Activated naive CD4-positive, alpha-beta T cell treated with anti-CD3 and anti-CD28 coated beads, Interleukin-2, amount 10 ng/mL, durations not matched to agents 7 days and 5 days (primary cell): ENCODE measurements around the gene PHGDH.

Experiments used
- CTCF ChIA-PET: fragments of 350-600 bp; sonication (Branson Sonifier 250); formaldehyde crosslinking; loops from one replicate; lab custom pipeline; 2021; ENCODE audit warnings: antibody characterized with exemption; lab: Charles Lee
- DNase-seq: peaks from one replicate; pipeline ENCODE4 v3.0.0-alpha.2; 2020
- H3K27ac Mint-ChIP-seq: one replicate; pipeline ENCODE4 v1.8.0; 2021; ENCODE audit warnings: mild to moderate bottlenecking, moderate library complexity, mixed read lengths
- H3K27me3 Mint-ChIP-seq: one replicate; pipeline ENCODE4 v1.8.0; 2021; ENCODE audit warnings: mild to moderate bottlenecking, mixed read lengths
- H3K36me3 Mint-ChIP-seq: one replicate; pipeline ENCODE4 v1.8.0; 2021; ENCODE audit warnings: mixed read lengths
- H3K4me1 Mint-ChIP-seq: one replicate; pipeline ENCODE4 v1.8.0; 2021; ENCODE audit warnings: mixed read lengths
- H3K4me3 Mint-ChIP-seq: one replicate; pipeline ENCODE4 v1.8.0; 2021; ENCODE audit warnings: mild to moderate bottlenecking, moderate library complexity, mixed read lengths
- H3K9me3 Mint-ChIP-seq: one replicate; pipeline ENCODE4 v1.8.0; 2021; ENCODE audit warnings: mixed read lengths

Gene PHGDH

DNA sequence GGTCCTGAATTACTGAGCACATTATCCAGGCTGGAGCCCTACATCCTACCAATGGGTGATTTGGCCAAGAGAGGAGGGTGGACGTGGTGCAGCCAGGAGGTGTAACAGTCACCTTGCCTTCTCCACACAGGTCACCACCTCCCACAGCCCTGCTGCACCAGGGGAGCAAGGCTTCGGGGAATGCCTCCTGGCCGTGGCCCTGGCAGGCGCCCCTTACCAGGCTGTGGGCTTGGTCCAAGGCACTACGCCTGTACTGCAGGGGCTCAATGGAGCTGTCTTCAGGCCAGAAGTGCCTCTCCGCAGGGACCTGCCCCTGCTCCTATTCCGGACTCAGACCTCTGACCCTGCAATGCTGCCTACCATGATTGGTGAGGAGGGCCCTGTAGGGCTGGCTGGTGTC lies 30.9 kb downstream of the PHGDH start:
- peaks cover 7% of the 10 kb centered on the region for H3K4me1 Mint-ChIP-seq
- peak overlapping the region; percentile 43 for H3K27ac Mint-ChIP-seq
- no peaks in the 10 kb centered on the region for H3K9me3 Mint-ChIP-seq
- no peak for DNase-seq
- H3K36me3 Mint-ChIP-seq: peaks cover 17% of the 10 kb centered on the region
- H3K27me3 Mint-ChIP-seq: no peaks in the 10 kb centered on the region
- H3K4me3 Mint-ChIP-seq: no peak overlapping the region
- CTCF ChIA-PET: interaction anchor here (1.0 to 2.1 kb wide), 3 partner anchors 13 to 40 kb away, joined by 3 to 6 read pairs (median 5); no protein-coding TSS in a partner anchor

DNA sequence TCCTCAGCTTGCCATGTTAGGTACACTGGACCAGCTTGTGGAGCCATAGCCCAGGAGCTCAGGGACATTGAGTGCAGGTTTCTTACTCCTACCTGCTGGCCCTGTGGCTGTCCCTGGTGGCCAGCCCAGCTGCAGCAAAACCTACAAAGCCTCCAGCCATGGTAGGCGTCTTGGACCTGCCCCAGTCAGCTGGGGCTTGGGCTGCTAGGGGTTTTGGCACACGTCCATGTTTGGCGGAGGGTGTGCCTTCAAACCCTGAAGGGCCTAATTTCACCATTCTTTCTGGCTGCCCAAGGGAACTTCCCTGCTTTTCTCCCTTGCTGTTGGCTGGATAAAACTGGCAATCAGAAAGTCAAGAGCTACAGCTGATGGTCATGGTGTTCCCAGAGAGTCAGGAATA lies 31.6 kb downstream of the PHGDH start:
- H3K27me3 Mint-ChIP-seq: no peaks in the 10 kb centered on the region
- DNase-seq: no peak
- CTCF ChIA-PET: interaction anchor here (0.5 to 3.8 kb wide), 18 partner anchors 9 to 206 kb away, joined by 3 to 22 read pairs (median 6); no protein-coding TSS in a partner anchor
- no peak overlapping the region for H3K27ac Mint-ChIP-seq
- no peaks in the 10 kb centered on the region for H3K9me3 Mint-ChIP-seq
- H3K4me1 Mint-ChIP-seq: peaks cover 7% of the 10 kb centered on the region
- H3K4me3 Mint-ChIP-seq: no peak overlapping the region
- H3K36me3 Mint-ChIP-seq: peaks cover 15% of the 10 kb centered on the region

DNA sequence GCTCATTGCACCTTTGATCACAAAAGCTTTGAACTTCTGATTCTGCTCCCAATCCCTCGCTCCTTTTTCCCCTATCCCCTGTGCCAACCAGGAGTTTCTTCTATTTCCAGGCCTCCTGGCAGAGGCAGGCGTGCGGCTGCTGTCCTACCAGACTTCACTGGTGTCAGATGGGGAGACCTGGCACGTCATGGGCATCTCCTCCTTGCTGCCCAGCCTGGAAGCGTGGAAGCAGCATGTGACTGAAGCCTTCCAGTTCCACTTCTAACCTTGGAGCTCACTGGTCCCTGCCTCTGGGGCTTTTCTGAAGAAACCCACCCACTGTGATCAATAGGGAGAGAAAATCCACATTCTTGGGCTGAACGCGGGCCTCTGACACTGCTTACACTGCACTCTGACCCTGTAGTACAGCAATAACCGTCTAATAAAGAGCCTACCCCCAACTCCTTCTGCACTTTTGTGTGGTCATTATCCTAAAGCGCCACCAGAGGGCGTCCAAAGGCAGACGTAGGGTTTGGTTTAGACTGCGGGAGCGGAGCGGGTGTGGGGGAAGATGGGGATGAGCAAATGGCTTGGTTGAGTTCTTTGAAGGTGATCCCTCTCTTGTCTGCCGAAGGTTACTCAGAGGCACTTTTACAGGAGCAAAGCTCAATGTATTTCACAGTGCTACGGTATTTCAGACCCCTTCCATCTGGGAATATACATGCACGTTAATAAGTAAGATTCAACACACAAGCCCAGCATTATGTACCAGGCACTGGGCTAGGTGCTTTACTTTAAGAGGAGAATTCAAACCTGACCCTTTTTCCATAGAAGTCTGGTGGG lies 32.3 kb downstream of the PHGDH start:
- peaks cover 15% of the 10 kb centered on the region for H3K36me3 Mint-ChIP-seq
- peaks cover 4% of the 10 kb centered on the region for H3K27me3 Mint-ChIP-seq
- H3K4me3 Mint-ChIP-seq: no peak overlapping the region
- H3K9me3 Mint-ChIP-seq: no peaks in the 10 kb centered on the region
- peaks cover 7% of the 10 kb centered on the region for H3K4me1 Mint-ChIP-seq
- DNase-seq: peak; percentile 66
- CTCF ChIA-PET: interaction anchor here (0.6 to 3.8 kb wide), 26 partner anchors 10 to 224 kb away, joined by 3 to 22 read pairs (median 4); no protein-coding TSS in a partner anchor
- H3K27ac Mint-ChIP-seq: peak overlapping the region; percentile 19

DNA sequence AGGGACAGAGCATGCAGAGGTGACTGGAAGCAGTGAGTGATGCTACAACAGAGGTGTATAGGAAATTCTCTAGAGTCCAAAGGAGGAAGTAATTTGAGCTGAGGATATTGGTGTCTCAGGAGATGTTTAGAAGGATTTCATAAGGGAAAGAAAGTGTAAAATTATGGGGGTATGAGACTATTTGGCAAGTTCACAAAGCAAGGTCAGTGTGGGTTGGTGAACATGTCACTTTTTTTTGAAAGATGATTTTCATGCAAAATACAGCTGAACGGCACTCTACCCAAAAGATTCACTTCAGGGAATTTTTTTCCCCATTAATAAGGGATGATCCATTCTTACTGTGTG lies 32.8 kb downstream of the PHGDH start:
- no peaks in the 10 kb centered on the region for H3K9me3 Mint-ChIP-seq
- H3K27me3 Mint-ChIP-seq: peaks cover 9% of the 10 kb centered on the region
- H3K27ac Mint-ChIP-seq: no peak overlapping the region
- H3K36me3 Mint-ChIP-seq: peaks cover 15% of the 10 kb centered on the region
- CTCF ChIA-PET: interaction anchor here (0.6 to 3.8 kb wide), 17 partner anchors 9 to 223 kb away, joined by 3 to 22 read pairs (median 4); no protein-coding TSS in a partner anchor
- H3K4me1 Mint-ChIP-seq: peaks cover 10% of the 10 kb centered on the region
- no peak for DNase-seq
- H3K4me3 Mint-ChIP-seq: no peak overlapping the region

DNA sequence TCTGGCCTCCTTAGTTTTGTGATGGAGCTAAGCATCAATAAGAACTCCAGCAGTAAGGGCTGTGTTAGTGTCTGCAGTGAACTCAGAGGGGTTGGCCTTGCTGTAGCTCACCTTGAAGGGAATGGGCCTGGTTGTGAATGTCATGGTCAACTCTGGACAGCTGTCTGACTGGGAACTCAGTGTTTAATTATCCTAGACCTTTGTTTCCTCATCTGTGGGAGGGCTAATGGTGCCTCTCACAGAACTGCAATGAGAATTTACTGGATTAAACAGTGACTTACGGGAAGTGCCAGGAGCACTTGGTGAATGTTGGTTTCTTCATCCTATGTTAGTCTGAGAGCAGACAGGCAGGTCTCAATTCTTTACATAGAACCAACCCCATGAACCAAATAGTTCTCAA lies 33.3 kb downstream of the PHGDH start:
- DNase-seq: no peak
- no peak overlapping the region for H3K4me3 Mint-ChIP-seq
- peaks cover 14% of the 10 kb centered on the region for H3K27me3 Mint-ChIP-seq
- H3K4me1 Mint-ChIP-seq: peaks cover 15% of the 10 kb centered on the region
- H3K27ac Mint-ChIP-seq: no peak overlapping the region
- no peaks in the 10 kb centered on the region for H3K9me3 Mint-ChIP-seq
- CTCF ChIA-PET: interaction anchor here (0.6 to 3.8 kb wide), 17 partner anchors 11 to 223 kb away, joined by 3 to 22 read pairs (median 4); no protein-coding TSS in a partner anchor
- H3K36me3 Mint-ChIP-seq: peaks cover 15% of the 10 kb centered on the region

DNA sequence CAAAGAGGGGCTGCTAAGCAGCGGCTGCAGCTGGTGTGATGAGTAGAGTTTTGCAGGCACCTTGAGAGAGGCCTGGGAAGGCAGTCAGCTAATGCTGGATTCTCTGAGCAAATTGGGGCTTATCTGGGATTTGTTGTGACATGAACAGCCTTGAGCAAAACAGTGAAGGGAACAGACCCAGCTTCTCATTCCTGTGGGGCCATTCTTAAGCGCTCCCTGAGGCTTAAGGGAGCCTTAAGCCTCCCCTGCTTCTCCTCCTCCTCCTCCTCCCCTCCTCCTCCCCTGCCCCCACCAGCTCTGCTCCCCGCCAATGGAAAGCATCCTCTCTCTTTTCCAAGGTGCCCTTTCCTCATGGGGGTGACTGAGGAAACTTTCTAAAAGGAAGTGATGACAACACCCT lies 35.7 kb downstream of the PHGDH start:
- Mint-ChIP-seq H3K4me3 (no peak overlapping the region), H3K27me3 (peaks cover 32% of the 10 kb centered on the region), H3K9me3 (no peaks in the 10 kb centered on the region), H3K36me3 (peaks cover 10% of the 10 kb centered on the region), H3K4me1 (peaks cover 24% of the 10 kb centered on the region), H3K27ac (no peak overlapping the region)
- DNase-seq: no peak
- CTCF ChIA-PET: interaction anchor here (0.7 to 3.5 kb wide), 3 partner anchors 59 to 220 kb away, joined by 3 to 10 read pairs (median 5); no protein-coding TSS in a partner anchor

DNA sequence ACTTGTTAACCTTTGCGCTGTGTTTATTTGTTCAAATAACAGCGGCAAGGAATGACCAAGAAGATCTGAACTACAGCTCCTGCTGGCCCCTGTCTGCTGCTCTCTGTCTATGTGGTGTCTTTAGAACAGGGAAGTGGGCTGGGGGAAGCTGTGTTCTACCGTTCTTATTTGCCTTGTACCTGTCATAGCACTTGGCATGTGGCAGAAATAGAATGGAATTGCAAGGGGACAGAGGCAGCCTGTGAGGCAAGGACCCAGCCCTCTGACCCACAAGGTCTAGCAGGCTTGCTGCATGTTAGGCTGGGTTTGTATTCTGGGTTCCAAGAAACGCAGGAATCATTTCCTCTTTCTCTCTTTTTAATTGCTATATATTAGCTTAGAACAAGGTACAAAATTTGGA lies 36.3 kb downstream of the PHGDH start:
- Mint-ChIP-seq H3K4me3 (no peak overlapping the region), H3K36me3 (peaks cover 9% of the 10 kb centered on the region), H3K4me1 (peaks cover 29% of the 10 kb centered on the region), H3K27me3 (peaks cover 34% of the 10 kb centered on the region), H3K9me3 (no peaks in the 10 kb centered on the region), H3K27ac (no peak overlapping the region)
- CTCF ChIA-PET: interaction anchor here (1.6 kb wide), 1 partner anchor 61 kb away, joined by 5 read pairs; no protein-coding TSS in a partner anchor
- DNase-seq: no peak

DNA sequence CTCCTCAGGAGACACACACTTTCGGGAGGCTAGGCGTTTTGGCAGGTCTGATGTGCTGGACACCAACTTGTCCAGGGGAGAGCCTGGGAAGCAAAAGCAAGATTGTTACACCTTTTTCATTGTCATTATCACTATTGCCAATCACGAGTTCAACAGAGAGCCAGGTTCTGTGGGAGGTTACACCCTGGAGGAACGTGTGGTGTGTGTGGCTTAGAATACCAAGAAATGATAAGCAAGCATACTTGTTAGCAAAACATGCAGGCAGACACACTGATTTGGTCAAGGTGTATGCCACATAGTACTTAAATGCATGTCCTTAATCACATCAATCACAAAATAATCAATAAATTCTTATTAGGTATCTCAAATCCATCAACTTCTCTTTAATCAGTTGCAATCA lies 40.9 kb downstream of the PHGDH start:
- H3K4me3 Mint-ChIP-seq: peak overlapping the region; percentile 27
- H3K27me3 Mint-ChIP-seq: peaks cover 61% of the 10 kb centered on the region
- peaks cover 28% of the 10 kb centered on the region for H3K4me1 Mint-ChIP-seq
- no peaks in the 10 kb centered on the region for H3K36me3 Mint-ChIP-seq
- CTCF ChIA-PET: no interaction called here
- H3K27ac Mint-ChIP-seq: peak overlapping the region; percentile 73
- DNase-seq: peak; percentile 28
- H3K9me3 Mint-ChIP-seq: no peaks in the 10 kb centered on the region

DNA sequence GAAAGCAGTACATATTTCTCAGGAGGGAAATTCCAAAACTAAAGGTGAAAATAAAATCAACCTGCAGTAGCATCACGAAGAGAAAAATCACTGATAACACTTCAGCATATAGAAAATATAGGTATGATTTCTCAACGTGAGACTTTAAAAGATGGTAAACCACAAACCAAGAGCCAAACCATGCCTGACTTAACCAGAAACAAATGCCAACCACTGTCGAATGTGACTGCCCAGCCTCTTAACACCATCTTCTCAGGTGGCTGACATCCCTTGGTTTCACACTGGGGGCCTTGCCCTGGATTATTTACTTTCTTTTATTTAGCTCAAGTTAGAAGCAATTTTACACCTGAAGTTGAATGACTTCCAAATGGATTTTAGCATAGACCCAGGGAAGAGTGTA lies 46.9 kb downstream of the PHGDH start:
- Mint-ChIP-seq H3K36me3 (no peaks in the 10 kb centered on the region), H3K4me1 (peaks cover 10% of the 10 kb centered on the region), H3K4me3 (no peak overlapping the region), H3K27me3 (peaks cover 42% of the 10 kb centered on the region), H3K9me3 (no peaks in the 10 kb centered on the region), H3K27ac (no peak overlapping the region)
- CTCF ChIA-PET: interaction anchor here (2.3 kb wide), 1 partner anchor 15 kb away, joined by 6 read pairs; no protein-coding TSS in a partner anchor
- no peak for DNase-seq

DNA sequence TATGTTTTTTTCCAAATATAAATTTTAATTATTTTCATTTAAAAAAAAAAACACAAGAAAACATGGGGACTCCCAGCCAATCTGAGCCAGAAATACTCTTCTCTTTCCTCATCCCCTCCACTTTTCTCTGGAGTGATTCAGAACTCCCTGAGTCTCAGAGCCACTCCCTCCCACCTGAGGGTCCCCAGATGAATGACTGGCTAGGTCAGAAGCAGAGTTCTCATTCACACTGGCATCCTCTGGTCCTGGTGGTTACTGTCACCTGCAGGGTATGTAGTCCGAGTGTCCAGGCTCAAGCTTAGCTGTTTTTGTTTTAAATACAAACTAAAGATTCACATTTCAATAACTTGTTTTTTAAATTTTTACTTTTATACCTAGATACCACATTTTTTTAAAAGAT lies 50.7 kb downstream of the PHGDH start:
- no peaks in the 10 kb centered on the region for H3K9me3 Mint-ChIP-seq
- peaks cover 42% of the 10 kb centered on the region for H3K27me3 Mint-ChIP-seq
- H3K27ac Mint-ChIP-seq: no peak overlapping the region
- DNase-seq: no peak
- no peak overlapping the region for H3K4me3 Mint-ChIP-seq
- CTCF ChIA-PET: no interaction called here
- peaks cover 8% of the 10 kb centered on the region for H3K4me1 Mint-ChIP-seq
- H3K36me3 Mint-ChIP-seq: no peaks in the 10 kb centered on the region

DNA sequence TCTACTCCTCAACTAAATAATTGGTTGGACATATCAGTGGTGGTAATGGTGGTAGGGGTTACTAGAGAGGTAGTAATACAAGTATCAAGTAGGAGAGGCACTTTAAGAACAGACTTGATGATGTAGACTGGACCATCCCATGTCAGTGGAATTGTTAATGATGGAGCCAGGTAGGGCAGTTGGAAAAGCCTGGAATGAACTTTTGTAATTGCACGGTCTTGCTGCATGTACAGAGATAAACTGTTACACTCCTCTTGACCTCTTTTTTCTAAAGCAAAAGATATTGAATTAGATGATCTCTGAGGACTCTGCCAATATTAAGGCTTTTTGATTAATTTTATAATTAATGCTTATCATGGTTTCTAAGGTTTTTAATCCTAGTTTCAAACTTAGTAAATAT lies 51.2 kb downstream of the PHGDH start:
- Mint-ChIP-seq H3K4me3 (no peak overlapping the region), H3K36me3 (no peaks in the 10 kb centered on the region), H3K4me1 (peaks cover 8% of the 10 kb centered on the region), H3K9me3 (no peaks in the 10 kb centered on the region), H3K27ac (no peak overlapping the region), H3K27me3 (peaks cover 40% of the 10 kb centered on the region)
- CTCF ChIA-PET: no interaction called here
- no peak for DNase-seq

DNA sequence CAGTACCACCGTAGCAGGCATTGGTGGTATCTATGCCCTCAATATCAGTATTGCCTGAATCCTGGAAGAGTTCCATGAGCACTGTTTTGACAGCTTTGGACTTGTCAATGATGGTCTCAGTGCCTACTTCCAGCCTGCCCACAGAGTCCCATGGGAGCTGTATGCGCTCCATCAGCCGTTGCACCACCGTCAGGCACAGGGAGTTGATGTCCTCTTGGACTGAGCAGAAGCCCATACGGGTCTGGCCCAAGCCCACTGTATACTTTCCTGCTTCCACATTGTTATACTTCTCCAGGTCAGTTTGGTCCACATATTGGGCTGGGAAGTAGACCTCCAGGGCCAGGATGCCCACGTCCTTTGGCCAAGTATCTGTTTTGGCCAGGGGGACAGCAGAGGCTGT lies 52.5 kb downstream of the PHGDH start:
- H3K27me3 Mint-ChIP-seq: peaks cover 44% of the 10 kb centered on the region
- DNase-seq: no peak
- CTCF ChIA-PET: interaction anchor here (1.0 to 1.6 kb wide), 2 partner anchors 19 to 21 kb away, joined by 4 to 6 read pairs; no protein-coding TSS in a partner anchor
- no peak overlapping the region for H3K4me3 Mint-ChIP-seq
- no peaks in the 10 kb centered on the region for H3K36me3 Mint-ChIP-seq
- H3K4me1 Mint-ChIP-seq: peaks cover 1% of the 10 kb centered on the region
- no peak overlapping the region for H3K27ac Mint-ChIP-seq
- H3K9me3 Mint-ChIP-seq: no peaks in the 10 kb centered on the region

DNA sequence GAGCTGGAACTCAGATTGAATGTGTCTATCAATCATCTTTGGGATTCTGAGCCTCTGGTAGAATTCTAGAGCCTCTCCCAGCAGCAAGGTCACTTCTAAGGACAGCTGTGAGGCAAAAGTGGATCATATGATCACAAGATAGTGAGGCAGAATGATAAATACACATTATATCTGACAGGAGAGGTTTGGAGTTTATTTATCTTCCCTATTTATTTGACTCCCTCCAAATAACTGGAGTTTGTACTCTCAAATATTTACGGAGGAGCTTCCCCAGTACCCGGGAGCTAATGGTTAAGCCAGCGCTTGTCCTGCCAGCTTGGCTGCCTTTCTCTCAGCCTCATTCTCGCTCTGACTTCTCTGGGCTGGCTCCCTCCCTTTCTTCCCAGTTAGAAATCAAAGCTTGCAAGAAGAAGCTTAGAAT lies 54.6 kb downstream of the PHGDH start:
- Mint-ChIP-seq H3K36me3 (no peaks in the 10 kb centered on the region), H3K27ac (no peak overlapping the region), H3K4me3 (no peak overlapping the region), H3K4me1 (no peaks in the 10 kb centered on the region), H3K27me3 (peaks cover 38% of the 10 kb centered on the region), H3K9me3 (no peaks in the 10 kb centered on the region)
- DNase-seq: no peak
- CTCF ChIA-PET: interaction anchor here (0.7 to 1.5 kb wide), 2 partner anchors 22 to 23 kb away, joined by 3 read pairs; no protein-coding TSS in a partner anchor

DNA sequence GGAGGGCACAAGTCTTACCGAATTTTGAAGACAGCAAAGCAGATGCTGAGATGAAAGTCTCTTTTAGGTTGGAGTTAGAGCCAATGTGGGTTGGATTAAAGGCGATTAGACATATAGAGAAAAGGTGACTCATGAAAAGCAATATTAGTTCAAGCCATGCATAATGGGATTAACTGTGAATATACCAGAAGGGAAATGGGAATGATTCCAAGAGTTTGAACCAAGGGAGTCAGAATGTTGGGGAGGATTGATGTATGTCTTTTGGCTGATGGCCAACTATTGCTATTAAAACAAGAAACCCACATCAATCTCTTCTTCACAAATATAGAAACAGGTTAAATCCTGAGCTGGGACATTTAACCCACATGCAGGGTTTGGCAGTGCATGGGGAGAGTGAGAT lies 55.8 kb downstream of the PHGDH start:
- no peak overlapping the region for H3K27ac Mint-ChIP-seq
- no peaks in the 10 kb centered on the region for H3K4me1 Mint-ChIP-seq
- DNase-seq: no peak
- H3K36me3 Mint-ChIP-seq: no peaks in the 10 kb centered on the region
- H3K9me3 Mint-ChIP-seq: no peaks in the 10 kb centered on the region
- no peak overlapping the region for H3K4me3 Mint-ChIP-seq
- peaks cover 32% of the 10 kb centered on the region for H3K27me3 Mint-ChIP-seq
- CTCF ChIA-PET: interaction anchor here (1.0 to 1.2 kb wide), 2 partner anchors 22 to 179 kb away, joined by 3 read pairs; no protein-coding TSS in a partner anchor
